Measurements from ENCODE around the gene CMTM6. TPM values are rescaled to one million over a fixed set of nuclear protein-coding genes. Genes with fewer than 3 reads are reported as not detected.
"Not testable (repeated sequence)": the region's sequence is repeated elsewhere in the genome, so short reads cannot be mapped to it uniquely, and the experiment has no call there.

Gene CMTM6
- total RNA-seq, 1 donor from 2014 or later = 46.5 TPM

DNA sequence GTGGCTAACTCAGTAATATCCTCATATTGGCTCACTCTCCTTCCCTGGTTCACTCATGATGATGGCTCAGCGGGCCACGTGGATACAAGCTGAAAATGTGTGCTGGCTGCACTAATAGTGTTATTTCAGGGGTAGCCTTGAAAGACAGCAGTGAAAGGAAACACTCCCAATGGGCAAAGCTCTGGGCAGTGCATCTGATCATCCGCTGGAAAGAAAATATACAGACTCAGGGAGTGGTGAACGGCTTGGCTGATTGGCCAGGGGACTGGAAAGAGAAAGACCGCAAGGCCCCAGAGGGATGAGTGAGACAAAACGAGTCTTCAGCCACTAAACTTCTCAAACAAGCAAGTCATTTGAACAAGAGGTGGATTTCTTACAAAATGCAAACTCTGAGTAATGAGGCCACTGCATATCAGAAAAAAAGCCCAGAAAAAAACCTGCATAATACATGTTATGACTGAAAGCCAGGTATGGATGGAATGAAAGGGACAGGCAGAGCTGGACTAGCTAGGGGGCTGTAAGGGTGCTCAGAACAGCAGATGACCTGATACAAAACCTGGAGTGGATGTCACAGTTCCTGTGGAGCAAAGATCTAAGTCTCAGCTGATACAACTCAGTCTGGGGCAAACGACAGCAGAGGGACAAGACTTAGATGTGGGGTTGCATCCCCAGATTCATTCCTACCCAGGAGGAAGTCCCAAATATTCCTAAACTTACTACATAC, 33.3 kb downstream of the CMTM6 start:
- DNase-seq (ENCODE audit: low spot score) (no peak), ATAC-seq (no peak)

DNA sequence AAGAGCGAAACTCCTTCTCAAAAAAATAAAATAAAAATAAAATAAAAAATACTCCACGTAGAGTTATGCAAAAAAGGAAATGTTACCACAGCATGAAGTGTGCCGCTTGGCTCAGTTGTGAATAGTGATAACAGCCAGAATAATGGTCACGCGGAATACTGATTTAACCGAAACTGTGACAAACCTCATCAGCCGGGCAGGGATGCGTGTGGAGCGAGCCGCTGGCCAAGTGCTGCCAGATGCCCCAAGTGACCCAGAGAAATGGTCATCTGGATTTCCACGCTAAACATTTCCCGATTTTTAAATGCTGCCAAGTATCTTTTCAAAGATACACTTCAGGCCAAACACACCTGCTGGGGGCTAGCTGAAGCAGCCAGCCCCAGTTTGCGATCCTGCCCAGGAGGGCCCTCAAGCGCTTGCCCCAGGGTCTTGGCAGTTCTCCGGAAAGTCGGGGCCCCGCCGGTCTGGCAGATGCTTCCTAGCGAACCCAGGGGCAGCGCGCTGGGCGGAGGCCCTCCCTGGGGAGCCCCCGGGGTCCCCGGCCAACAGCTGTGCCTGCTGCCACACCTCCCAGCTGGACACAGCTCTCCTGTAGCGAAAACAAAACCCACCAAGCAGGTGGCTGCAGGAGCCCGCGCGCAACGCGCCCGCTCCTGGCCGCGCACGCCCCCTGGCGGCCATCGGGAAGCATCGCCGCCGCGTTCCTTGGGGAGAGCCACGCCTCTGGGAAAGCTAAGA, 35.1 kb downstream of the CMTM6 start:
- DNase-seq (ENCODE audit: low spot score) = peak; percentile 73
- ATAC-seq = peak; percentile 90

DNA sequence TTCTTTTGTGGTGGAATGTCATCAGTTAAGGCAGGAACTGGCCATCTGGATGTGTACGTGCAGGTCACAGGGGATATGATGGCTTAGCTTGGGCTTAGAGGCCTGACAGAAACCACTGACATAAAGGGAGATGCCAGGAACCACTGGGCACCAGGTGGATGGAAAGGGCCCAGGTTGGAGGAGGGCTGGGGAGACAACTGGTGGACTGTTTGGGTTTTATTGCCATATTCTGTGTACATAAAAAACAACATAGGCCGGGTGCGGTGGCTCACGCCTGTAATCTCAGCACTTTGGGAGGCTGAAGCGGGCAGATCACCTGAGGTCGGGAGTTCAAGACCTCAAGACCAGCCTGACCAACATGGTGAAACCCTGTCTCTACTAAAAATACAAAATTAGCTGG, 35.8 kb downstream of the CMTM6 start:
- ATAC-seq; DNase-seq (ENCODE audit: low spot score): not testable (repeated sequence)

DNA sequence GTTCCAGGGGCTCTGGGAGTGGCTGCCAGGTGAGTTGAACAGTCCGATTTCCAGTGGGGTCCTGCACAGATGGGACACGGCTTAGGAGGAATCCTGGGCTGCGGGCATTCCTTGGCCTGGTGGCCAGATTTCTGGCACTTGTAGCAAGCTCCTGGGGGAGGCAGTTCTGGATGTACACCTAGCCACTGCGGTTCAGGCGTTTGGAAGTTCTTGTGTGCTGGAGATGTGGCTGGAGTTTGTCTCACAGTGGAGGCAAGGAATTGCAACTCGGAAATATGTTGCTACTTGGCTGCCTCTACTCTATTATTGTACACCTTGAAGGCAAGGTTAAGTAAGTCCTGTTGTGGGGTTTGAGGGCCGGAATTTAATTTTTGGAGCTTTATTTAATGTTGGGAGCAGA, 37.9 kb downstream of the CMTM6 start:
- not testable (repeated sequence) for ATAC-seq; DNase-seq (ENCODE audit: low spot score)

DNA sequence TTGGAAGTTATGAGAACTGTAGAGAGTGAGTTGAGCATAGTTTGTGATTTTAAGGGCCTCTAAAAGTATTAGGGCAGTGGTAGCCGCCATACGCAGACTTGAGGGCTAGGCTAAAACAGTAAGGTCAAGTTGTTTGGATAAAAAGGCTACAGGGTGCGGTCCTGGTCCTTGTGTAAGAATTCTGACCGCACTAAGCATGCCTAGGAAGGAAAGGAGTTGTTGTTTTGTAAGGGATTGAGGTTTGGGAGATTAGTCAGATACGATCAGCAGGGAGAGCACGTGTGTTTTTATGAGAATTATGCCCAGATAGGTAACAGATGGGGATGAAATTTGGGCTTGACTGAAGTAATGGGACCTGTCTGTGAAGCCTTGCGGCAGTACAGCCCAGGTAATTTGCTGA, 39.2 kb downstream of the CMTM6 start:
- not testable (repeated sequence) for DNase-seq (ENCODE audit: low spot score); ATAC-seq

DNA sequence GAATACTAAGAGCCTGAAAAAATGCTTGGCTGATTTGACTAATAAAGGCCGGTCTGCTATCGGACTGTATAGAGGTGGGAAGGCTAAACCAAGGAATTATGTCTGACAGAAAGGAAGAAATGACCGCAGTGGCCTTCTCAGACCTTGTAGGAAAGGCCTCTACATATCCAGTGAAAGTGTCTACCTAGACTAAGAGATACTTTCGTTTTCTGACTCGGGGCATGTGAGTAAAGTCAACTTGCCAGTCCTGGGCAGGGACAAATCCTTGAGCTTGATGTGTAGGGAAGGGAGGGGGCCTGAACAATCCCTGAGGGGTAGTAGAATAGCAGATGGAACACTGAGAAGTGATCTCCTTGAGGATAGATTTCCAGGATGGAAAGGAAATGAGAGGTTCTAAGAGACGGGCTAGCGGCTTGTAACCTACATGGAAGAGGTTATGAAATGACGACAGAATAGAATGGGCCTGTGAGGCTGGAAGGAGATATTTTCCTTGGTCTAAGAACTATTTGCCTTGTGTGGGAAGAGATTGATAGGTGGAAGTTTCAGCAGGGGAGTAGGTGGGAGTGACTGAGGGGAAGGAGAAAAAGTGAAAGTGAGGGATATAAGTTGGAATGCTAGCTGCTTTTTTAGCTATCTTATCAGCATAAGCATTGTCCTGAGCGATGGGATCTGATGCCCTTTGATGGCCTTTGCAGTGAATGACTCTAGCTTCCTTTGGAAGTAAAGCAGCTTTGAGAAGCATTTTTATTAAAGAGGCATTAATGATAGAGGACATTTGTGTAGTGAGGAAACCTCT, 40.3 kb downstream of the CMTM6 start:
- ATAC-seq; DNase-seq (ENCODE audit: low spot score): not testable (repeated sequence)

DNA sequence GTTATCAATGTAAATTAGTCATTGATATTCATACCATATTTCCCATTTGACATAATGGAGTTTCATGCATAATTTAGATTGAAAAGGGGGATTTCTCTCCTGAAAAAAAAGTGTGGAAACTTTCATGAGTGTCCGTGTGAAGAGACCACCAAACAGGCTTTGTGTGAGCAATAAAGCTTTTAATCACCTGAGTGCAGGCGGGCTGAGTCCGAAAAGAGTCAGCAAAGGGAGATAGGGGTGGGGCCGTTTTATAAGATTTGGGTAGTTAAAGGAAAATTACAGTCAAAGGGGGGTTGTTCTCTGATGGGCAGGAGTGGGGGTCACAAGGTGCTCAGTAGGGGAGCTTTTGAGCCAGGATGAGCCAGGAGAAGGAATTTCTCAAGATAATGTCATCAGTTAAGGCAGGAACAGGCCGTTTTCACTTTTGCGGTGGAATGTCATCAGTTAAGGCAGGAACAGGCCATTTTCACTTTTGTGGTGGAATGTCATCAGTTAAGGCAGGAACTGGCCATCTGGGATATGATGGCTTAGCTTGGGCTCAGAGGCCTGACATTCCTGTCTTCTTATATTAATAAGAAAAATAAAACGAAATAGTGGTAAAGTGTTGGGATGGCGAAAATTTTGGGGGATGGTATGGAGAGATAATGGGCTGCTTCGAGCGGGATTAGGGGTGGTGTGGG, 41.7 kb downstream of the CMTM6 start:
- DNase-seq (ENCODE audit: low spot score); ATAC-seq: not testable (repeated sequence)

DNA sequence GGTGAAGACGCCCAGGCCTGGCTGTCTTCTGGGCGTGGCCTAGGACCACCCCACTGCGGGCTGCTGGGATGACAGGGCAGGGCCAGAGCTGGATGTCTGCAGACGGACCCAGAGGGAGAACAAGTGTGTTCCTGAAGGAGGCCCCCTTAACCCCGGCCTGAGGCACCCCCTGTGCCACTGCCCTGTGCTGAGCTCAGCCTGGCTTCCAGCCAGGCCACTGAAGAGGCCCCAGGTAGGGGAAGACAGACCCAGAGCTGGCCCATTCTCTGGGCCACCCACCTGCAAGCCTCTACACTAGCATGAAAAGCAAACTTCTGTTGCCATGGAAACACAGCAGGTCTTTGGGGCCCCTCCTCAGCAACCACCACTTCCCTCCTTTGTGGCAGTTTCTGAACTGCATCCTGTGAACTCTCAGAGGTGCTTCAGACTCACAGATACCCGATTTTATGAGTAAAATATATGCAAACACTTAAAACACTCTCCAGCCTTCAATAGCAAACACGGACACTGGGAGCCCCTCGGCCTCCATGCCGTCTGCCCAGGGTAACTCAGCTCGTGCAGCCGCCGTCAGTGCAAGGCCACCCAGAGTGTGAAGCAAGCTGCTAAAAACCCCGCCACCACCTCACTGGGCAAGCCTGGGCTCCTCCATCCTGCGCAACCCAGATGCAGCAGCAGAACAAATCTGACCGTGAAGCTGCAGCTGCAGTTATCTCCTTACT, 42.5 kb downstream of the CMTM6 start:
- DNase-seq (ENCODE audit: low spot score) = no peak

DNA sequence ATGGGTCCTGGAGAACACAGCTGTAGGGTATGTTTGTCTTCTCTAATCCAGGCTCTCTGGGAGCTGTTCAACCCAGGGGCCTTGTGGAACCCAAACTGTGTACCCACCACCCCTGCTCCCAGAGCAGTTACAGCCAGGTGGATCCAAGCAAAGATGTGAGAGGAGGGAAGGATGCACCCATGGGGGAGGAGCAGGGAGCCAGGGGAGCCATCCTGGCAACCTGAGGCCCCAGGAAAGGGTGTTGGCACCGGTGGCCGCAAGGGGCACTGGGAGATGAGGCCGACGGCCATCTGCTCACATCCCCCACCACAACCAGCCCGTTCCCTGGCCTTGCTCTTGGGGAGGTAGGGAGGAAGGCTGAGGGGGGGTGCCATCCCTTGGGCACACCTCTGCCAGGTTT, 43.2 kb downstream of the CMTM6 start:
- DNase-seq (ENCODE audit: low spot score) = no peak
- ATAC-seq = no peak

More for the DNA sequence above, 42.5 kb downstream of the CMTM6 start:
- no peak for ATAC-seq

DNA sequence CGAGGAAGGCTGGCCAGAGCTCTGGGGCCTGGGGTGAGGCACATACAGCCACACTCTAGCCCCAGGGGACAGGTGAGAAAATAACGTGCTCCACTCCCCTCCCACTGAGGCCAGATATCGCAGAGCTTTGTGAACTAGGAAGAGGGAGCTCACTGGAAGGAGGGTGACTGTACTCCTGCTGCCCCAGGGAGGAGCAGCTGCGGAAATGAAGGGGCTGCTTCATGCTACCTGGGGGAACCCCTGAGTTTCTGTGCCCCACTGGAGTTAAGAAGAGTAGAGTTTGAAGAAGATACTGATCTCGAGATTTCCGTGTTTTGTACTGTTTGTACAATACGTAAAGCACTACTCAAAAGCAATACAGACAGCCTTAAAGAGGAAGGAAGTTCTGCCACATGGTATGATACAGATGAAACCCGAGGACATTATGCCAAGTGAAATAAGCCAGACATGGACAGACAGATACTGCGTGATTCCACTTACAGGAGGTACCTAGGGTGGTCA, 44.6 kb downstream of the CMTM6 start:
- DNase-seq (ENCODE audit: low spot score) = peak; percentile 41
- ATAC-seq = no peak

DNA sequence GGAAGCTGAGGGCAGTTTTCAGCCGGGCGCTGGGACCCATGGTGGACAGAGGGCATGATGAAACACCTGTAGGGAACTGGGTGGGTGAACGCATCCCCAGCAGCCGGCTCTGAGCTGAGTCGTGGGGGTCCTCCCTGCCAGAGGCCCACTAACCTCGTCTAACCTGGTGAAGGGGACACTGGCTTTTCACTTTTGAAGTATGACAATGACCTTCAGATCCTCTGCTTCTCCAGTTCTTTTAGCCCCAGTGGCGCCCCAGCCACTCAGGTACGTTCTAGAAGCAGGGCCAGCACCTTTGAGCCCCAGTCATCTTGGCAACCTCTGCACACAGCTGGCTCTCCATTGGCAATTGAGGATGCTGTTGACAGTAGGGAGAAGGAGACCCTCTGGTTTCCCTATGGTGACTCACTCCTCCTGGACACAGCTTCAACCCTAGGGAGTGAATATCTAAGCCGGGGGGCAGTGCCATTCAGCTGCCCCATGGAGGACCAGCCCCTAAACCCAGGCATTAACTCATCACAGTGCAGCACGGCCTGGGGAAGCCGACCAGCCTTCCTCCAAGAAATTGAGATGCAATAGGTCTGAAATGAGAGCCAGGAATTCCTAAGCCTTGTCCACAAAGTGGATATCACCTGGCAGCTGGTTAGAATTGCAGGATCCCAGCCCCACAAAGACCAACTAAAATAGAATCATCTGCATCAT, 46.1 kb downstream of the CMTM6 start:
- DNase-seq (ENCODE audit: low spot score) (peak; percentile 31), ATAC-seq (no peak)

DNA sequence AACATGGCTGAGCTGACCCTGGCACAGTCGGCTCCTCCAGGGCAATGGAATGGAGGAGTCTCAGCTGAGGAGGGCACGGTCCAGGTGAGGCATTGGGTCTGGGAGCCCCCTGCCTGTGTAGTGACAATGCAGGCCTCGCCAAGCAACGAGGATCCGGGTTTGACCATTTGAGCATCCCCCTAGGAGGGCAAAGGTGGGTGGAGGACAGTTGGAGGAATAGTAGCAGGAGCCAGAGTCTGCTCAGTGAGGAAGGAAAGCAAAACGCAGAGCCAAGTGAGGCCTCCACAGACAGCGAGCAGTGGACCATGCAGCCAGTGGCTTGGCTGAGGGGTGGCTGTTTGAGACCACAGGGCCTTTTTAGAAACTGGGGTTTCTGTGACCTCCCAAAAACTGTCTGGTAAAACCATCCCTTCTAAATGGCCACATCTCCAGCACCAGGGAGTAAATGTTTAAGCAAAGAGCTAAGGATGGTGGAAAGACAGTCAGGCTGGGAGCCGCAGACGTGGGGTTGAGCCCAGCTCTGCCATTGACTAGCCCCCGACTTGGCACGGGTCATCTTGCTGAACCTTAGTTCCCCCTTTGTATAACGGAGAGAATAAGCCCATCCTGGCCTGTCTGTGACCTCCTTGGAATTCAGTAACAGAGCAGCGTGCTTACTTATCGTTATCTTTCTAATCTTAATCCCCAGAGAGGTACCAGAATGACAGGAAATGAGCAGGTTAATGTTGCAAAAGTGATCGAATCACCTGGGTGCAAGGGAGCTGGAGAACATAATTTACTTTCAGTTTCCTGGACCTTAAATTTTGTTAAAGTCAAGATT, 46.8 kb downstream of the CMTM6 start:
- DNase-seq (ENCODE audit: low spot score) (peak; percentile 15), ATAC-seq (no peak)

DNA sequence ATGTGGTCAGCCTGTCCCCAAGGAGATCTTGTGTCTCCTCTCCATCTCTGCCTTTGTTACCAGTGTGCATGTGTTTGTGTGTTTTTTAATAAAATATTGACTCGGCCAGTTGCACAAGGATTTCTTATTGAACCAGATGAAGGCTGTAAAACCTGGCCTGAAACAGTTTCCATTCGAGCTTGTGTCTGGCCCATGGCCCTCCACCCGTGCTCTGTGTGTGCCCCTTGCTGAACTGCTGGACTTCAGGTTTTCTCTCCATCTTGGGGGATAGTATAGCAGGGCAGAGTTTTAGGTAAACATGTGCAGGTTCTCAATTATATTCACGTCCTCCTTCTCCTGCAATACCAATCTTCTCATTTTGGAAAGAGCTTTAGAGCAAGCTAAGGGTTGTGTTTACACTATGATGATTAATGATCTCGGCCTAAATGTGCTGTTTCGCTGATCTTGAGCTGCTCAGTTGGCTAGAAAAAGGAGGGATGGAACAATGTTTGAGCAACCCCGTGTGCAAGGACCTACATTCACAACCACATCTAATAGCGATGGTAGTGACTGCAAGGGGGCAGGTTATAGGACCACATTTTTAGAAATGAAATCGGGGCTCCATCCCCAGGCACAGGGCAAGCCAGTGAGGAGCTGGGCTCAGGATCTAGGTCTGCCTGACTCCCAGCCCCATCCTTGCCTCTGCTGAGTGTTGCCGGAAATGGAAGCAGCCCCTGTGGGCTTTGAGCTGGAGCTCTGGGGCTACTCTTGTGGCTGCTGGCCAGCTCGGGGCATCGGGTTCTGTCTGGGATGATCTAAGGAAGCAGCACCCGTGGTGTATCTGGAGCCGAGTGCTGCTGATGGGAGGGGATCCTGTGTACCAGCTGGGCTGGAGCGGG, 47.7 kb downstream of the CMTM6 start:
- ATAC-seq (peak; percentile 65), DNase-seq (ENCODE audit: low spot score) (peak; percentile 46)

DNA sequence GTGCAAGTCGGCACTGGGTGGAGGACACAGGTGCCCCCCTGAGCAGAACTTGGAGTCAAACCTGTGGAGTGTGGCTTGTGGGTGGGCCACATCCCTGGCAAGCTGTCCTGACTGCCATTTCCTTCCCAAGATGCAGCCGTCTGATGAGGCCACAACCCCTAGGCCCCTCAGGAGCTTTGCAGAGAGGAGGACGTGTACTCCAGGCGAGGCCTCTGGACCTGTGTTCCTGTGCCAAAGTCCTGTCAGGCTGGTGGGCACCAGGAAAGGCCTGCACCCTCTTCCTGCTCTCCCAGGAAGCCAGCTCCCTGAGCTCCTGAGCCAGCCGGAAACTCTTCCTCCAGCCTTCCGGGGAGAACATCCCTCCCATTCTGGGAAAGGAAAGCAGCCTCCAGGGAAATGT, 48.5 kb downstream of the CMTM6 start:
- peak; percentile 38 for DNase-seq (ENCODE audit: low spot score)

DNA sequence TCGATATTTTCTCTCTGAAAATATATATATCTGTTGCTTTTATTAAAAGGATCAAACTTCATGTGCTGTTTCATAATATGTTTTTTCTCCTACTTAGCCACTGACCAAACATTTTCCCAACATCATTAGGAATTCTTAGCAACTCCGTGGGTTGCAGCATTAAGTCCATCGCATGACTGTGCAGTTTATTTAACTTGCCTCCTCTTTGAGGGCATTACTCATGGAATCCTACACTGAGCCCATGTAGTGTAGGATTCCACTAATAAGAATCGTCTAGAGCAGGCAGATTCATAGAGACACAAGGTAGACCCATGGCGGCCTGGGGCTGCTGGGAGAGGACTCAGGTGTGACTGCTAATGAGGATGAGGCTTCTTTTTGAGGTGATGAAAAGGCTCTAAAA, 49.3 kb downstream of the CMTM6 start:
- DNase-seq (ENCODE audit: low spot score) (no peak), ATAC-seq (no peak)

More for the DNA sequence above, 48.5 kb downstream of the CMTM6 start:
- no peak for ATAC-seq

DNA sequence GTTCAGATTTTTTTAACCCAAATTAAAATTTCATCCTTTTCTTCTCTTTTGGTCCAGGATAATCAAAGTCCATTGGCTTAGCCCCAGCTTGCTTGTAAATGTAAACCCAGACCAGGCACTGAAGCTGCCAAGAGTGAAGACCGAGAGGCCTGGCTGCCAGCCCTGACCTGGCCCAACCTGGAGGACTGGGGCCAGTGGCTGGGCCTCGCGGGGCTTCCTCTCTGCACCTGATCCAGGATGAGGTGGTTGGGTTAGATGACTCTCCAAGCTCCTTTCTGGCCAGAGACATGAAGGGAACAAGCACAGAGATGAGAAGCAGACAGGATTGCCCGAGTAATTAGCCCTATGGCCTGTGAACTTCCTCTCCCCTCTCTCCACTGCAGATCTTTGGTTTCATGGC, 50.6 kb downstream of the CMTM6 start:
- DNase-seq (ENCODE audit: low spot score) = peak; percentile 81
- ATAC-seq = peak; percentile 91

DNA sequence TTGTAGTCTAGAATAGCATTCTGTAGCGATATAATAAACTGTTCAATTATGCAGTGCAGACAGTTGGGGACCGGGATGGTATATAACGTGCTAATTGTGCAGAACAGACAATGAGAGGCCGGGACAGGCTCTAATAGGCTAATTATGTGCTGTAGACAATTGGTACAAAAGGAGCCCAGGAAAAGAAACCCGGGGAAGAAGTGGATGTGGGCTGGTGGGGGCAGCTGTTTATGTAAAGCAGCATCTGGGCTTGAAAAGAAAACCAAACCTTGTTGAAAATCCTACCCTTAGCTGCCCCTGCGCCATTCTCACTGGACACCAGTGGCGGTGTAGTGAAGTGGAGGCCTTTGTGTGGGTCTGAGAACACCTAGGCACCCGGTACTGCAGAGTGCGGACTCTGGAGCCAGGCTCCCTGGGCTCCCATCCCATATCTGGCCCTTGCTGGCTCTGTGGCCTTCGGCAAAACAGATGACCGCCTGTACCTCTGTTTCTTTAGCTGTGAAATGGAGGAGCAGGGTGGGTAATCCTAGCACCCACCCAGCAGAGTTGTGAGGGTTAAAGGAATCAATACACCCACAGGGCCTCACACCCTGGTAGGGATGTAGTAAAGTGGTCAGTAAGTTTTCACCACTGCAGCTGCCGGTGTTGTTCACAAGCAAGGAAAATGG, 51.5 kb downstream of the CMTM6 start:
- ATAC-seq (no peak), DNase-seq (ENCODE audit: low spot score) (peak; percentile 40)

Data from left lobe of liver (tissue), 2 donors.